Glutamatergic neuron (in vitro differentiated cells): Measurements from ENCODE around the gene CNTNAP2. TPM values are rescaled to one million over a fixed set of nuclear protein-coding genes. Genes with fewer than 3 reads are reported as not detected.

Source experiments
- DNase-seq: peaks from one replicate; pipeline ENCODE4 v3.0.0; 2022
- H3K27ac Mint-ChIP-seq: one replicate; pipeline ENCODE4 v1.8.0; 2020; ENCODE audit warnings: mild to moderate bottlenecking, mixed read lengths, inconsistent platforms; ENCODE audit not compliant: unreplicated experiment
- H3K27me3 Mint-ChIP-seq: one replicate; pipeline ENCODE4 v1.8.0; 2020; ENCODE audit warnings: mild to moderate bottlenecking, moderate library complexity, mixed read lengths, inconsistent platforms; ENCODE audit not compliant: unreplicated experiment
- H3K36me3 Mint-ChIP-seq: one replicate; pipeline ENCODE4 v1.8.0; 2020; ENCODE audit warnings: mild to moderate bottlenecking, mixed read lengths, inconsistent platforms; ENCODE audit not compliant: unreplicated experiment
- H3K4me1 Mint-ChIP-seq: one replicate; pipeline ENCODE4 v1.8.0; 2020; ENCODE audit warnings: mild to moderate bottlenecking, low read depth, mixed read lengths, inconsistent platforms; ENCODE audit not compliant: unreplicated experiment
- H3K4me3 Mint-ChIP-seq: one replicate; pipeline ENCODE4 v1.8.0; 2020; ENCODE audit warnings: mild to moderate bottlenecking, mixed read lengths, inconsistent platforms; ENCODE audit not compliant: unreplicated experiment
- H3K9me3 Mint-ChIP-seq: one replicate; pipeline ENCODE4 v1.8.0; 2020; ENCODE audit warnings: mild to moderate bottlenecking, moderate library complexity, mixed read lengths, inconsistent platforms; ENCODE audit not compliant: unreplicated experiment
- CTCF ChIP-seq: fragments of 200-600 bp; sonication (generic); IDR thresholded peaks from one replicate; pipeline ENCODE4 v1.5.0; 2021; ENCODE audit not compliant: partially characterized antibody, unreplicated experiment
- total RNA-seq: library from RNA; stranded (reverse); fragmentation: NEBNext Ultra II Directional; extraction: Animal tissue kit (Norgen Biotek cat#: 25700); gene quantifications from one replicate; pipeline ENCODE4 v1.2.1, GENCODE V29; 2021; ENCODE audit not compliant: unreplicated experiment

The CNTNAP2 gene
- total RNA-seq, 1 donor from 2014 or later: 25.8 TPM

DNA sequence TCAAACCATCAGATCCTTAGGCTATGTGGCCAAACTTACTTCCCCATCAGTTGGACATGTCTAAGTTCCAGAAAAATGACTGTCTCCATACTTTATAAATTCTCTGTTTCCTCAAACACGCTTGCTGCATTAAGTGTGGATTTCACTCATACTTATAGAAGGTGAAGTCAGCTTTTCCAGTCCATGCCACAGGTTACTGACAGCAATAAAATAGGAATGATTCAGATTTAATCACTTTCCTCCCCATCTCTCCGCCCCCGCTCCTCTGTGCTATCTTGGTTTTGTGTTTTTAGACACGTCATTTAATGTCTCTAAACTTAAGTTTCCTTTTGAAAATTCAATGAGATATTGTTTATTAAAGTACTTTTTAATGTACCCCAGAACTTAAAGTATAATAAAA lies 1376.0 kb downstream of the CNTNAP2 start:
- Mint-ChIP-seq H3K27me3 (no peaks in the 10 kb centered on the region), H3K36me3 (no peaks in the 10 kb centered on the region), H3K9me3 (no peaks in the 10 kb centered on the region), H3K4me1 (no peaks in the 10 kb centered on the region), H3K27ac (no peak overlapping the region), H3K4me3 (no peak overlapping the region)
- no peak for DNase-seq
- no peak for TF ChIP-seq CTCF

DNA sequence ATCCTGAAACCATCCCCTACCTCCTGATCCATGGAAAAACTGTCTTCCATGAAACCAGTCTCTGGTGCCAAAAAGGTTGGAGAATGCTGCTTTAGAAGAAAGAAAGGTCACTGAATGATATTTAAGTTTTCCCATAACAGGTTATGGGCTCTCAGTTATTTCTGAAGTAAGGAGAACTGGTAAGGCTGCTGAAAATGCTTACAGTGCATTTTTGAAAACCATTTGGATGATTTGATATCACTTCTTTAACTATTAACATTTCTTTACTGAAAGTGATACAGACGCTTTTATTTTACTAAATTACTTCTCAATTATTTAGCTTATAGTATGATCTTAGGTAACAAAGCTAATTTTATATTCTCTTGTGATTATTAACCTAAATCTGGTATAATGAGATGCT lies 1379.6 kb downstream of the CNTNAP2 start:
- H3K27ac Mint-ChIP-seq: no peak overlapping the region
- no peak for DNase-seq
- H3K27me3 Mint-ChIP-seq: no peaks in the 10 kb centered on the region
- H3K4me3 Mint-ChIP-seq: no peak overlapping the region
- TF ChIP-seq CTCF: no peak
- no peaks in the 10 kb centered on the region for H3K36me3 Mint-ChIP-seq
- H3K9me3 Mint-ChIP-seq: no peaks in the 10 kb centered on the region
- no peaks in the 10 kb centered on the region for H3K4me1 Mint-ChIP-seq

GRCh38 chr7:147497246-147497645 lies 1380.6 kb downstream of the CNTNAP2 start:
- Mint-ChIP-seq H3K36me3 (no peaks in the 10 kb centered on the region), H3K27ac (no peak overlapping the region), H3K4me1 (no peaks in the 10 kb centered on the region)

GRCh38 chr7:147498081-147498480 lies 1381.5 kb downstream of the CNTNAP2 start:
- no peak for DNase-seq
- no peak for TF ChIP-seq CTCF
- no peaks in the 10 kb centered on the region for H3K27me3 Mint-ChIP-seq
- H3K27ac Mint-ChIP-seq: no peak overlapping the region
- H3K4me3 Mint-ChIP-seq: no peak overlapping the region
- no peaks in the 10 kb centered on the region for H3K4me1 Mint-ChIP-seq
- no peaks in the 10 kb centered on the region for H3K9me3 Mint-ChIP-seq
- no peaks in the 10 kb centered on the region for H3K36me3 Mint-ChIP-seq

More at GRCh38 chr7:147497246-147497645, 1380.6 kb downstream of the CNTNAP2 start:
- Mint-ChIP-seq H3K9me3 (no peaks in the 10 kb centered on the region), H3K4me3 (no peak overlapping the region), H3K27me3 (no peaks in the 10 kb centered on the region)
- no peak for DNase-seq
- TF ChIP-seq CTCF: no peak

DNA sequence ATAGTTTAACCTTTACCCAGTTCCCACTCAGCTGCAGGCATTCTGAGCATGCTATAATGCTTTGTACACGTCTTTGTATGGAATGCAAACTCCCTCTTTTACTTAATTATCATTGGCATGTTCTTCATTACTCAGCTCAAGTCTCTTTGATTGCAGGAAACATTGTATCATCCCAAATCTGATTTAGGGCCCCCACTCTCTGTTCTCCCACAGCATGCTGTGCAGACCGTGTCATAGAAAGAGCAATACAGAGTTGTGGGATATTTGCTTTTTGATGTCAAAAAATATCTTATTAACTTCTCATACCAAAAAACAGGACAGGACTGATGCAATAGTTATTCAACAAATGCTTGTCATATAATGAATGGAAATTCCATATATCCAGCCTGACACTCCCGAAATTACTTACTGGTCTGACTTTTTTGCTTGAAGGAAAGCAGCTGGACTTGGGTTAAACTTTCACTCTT lies 1392.5 kb downstream of the CNTNAP2 start:
- TF ChIP-seq CTCF: no peak
- Mint-ChIP-seq H3K27ac (no peak overlapping the region), H3K27me3 (no peaks in the 10 kb centered on the region), H3K4me1 (no peaks in the 10 kb centered on the region), H3K4me3 (no peak overlapping the region), H3K9me3 (peaks cover 3% of the 10 kb centered on the region), H3K36me3 (no peaks in the 10 kb centered on the region)
- DNase-seq: no peak
